H1 (cell line): ENCODE measurements around the gene TMEM185A. TPM values are rescaled to one million over a fixed set of nuclear protein-coding genes. Genes with fewer than 3 reads are reported as not detected.
A peak's percentile ranks its signal among the peaks of the same experiment; 100 is the strongest.

Experiments used
- ASH2L ChIP-seq: fragments of 200-600, 300-600 bp; sonication (generic); IDR thresholded peaks from one replicate; pipeline ENCODE4 v1.7.1; 2017; ENCODE audit warnings: low read length
- CBX5 ChIP-seq: fragments of 300-800, 300-1000 bp; sonication (generic); IDR thresholded peaks from 2 replicates; pipeline ENCODE4 v1.7.1; 2016; ENCODE audit warnings: antibody characterized with exemption, low read length, low read depth
- CTBP2 ChIP-seq: IDR thresholded peaks from 2 replicates; pipeline ENCODE4 v1.7.0; 2011; ENCODE audit warnings: borderline replicate concordance, mild to moderate bottlenecking, moderate library complexity, mixed read lengths, low read length; ENCODE audit not compliant: insufficient read depth, insufficient read length
- KDM4A ChIP-seq: IDR thresholded peaks from one replicate; pipeline ENCODE4 v1.7.1; 2012; ENCODE audit warnings: low read depth, mild to moderate bottlenecking, moderate library complexity, low read length, inconsistent platforms; ENCODE audit not compliant: severe bottlenecking
- PHF8 ChIP-seq: fragments of 200-600 bp; sonication (generic); conservative IDR thresholded peaks from 2 replicates; pipeline ENCODE4 v1.7.1; 2012; ENCODE audit warnings: low read depth, mild to moderate bottlenecking, inconsistent platforms, low read length, moderate library complexity
- POLR2AphosphoS5 ChIP-seq: IDR thresholded peaks from 2 replicates; pipeline ENCODE4 v1.6.1; 2011; ENCODE audit warnings: low read depth, low read length
- POU5F1 ChIP-seq: IDR thresholded peaks from 2 replicates; pipeline ENCODE4 v1.6.1; 2011; ENCODE audit warnings: low read depth, mild to moderate bottlenecking, low read length, moderate library complexity
- SIN3A ChIP-seq, 2 experiments: IDR thresholded peaks in 1 of 2; conservative IDR thresholded peaks in 1 of 2; 2 replicates each; pipeline ENCODE4 v1.6.1; 2011 to 2012; ENCODE audit warnings: low read length in 2 of 2, improper control_type of control experiment in 1 of 2, low read depth in 1 of 2, mild to moderate bottlenecking in 1 of 2
- TAF7 ChIP-seq: optimal IDR thresholded peaks from 2 replicates; pipeline ENCODE3; 2011; ENCODE audit warnings: low read depth, mild to moderate bottlenecking, inconsistent platforms, low read length, moderate library complexity, borderline replicate concordance
- ZNF274 ChIP-seq: IDR thresholded peaks from 2 replicates; pipeline ENCODE4 v1.7.0; 2012; ENCODE audit warnings: low read length, borderline replicate concordance; ENCODE audit errors: extremely low read depth
- polyA plus RNA-seq, 7 experiments: library from polyadenylated mRNA; depleted of rRNA in 3 of 7; stranded (reverse) in 5 of 7; unstranded in 2 of 7; fragments of >200 nt in 5 of 7; fragments of 200-250 nt in 2 of 7; gene quantifications; 1 replicate in 5 of 7; 2 replicates in 1 of 7; 4 replicates in 1 of 7; pipeline versions ENCODE4 v1.2.1 to v1.2.3, GENCODE V29; 2011 to 2013; ENCODE audit warnings: missing spikeins in 2 of 7, mixed read lengths in 2 of 7
- total RNA-seq: library from RNA; stranded (reverse); fragmentation: NEBNext Ultra II Directional; extraction: Animal tissue kit (Norgen Biotek cat#: 25700); gene quantifications from 2 replicates; pipeline ENCODE4 v1.2.1, GENCODE V29; 2021

Gene TMEM185A
- total and polyA plus RNA-seq, 2 of the 8 experiments (the other 6 are each of a cell fraction or from before 2014, with no cell fraction given): 15.0 to 26.5 TPM

DNA sequence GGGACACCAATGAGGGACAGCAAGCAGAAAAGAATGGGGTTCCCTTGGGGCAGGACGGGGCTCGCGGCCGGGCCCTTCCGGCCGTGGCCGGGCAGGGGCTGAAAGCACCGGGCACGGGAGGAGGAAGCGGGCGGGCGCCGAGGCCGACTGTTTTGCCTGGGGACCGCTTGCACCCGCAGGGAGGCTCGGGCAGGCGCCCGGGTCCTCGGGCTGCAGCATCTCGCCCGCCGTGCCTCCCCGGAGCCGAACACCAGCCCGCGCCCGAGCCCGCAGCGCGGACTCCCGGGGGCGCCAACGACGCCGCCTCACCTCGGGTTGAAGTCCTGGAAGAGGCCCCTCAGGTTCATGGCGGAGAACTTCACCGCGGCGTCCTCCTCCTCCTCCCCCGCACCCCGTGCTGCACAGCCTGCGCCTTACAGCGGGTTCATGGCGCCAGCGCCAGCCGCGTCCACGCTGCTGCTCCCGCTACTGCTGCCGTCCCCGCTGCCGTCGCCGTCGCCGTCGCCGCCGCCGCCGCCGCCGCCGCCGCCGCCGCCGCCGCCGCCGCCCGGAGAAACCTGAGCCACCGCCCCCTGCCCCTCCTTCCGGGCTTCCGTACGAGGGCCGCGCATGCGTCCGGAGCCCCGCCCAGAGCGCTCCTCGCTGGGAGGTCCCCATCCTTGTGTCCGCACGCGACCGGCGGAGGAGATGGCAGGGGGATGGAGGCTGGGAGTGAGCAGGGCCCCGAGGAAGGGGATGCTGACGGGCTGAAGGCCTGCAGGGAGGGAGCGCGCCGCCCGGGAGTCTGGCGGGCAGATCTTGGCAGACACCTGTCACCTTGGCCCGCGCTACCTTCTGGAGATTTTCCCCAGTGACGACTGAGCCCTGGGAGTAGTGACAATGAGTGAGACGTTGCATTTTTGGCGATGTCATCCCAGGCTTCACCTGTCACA is at the start of gene TMEM185A (continued):
- no peak for TF ChIP-seq CTBP2
- TF ChIP-seq CBX5: no peak
- peak; percentile 31 for TF ChIP-seq TAF7
- peak; percentile 37 for TF ChIP-seq ASH2L
- peak in 1 of 2 experiments; percentile 27; a peak in 2 of 4 replicates for TF ChIP-seq SIN3A (conservative IDR thresholded peaks at IDR 0.05 in 1 of 2, IDR thresholded peaks at IDR 0.05 in 1 of 2; ENCODE audit: low read depth in 1 of 2, low read length in 2 of 2)
- TF ChIP-seq POLR2AphosphoS5: 0 out of 2 replicates have a peak, but pooled peaks have one; percentile 20
- TF ChIP-seq PHF8: peak; percentile 64; the same call in 1 of the 2 replicates
- no peak for TF ChIP-seq ZNF274
- peak; percentile 61 for TF ChIP-seq KDM4A
- TF ChIP-seq POU5F1: no peak
